GM12864 (cell line): ENCODE measurements around the gene HTT.

ENCODE experiments used
- DNase-seq: peaks from one replicate; pipeline ENCODE4 v3.0.0-alpha.2; 2011; ENCODE audit warnings: low read depth
- H3K4me3 ChIP-seq: 2 replicates; pipeline ENCODE4 v1.5.1; 2011; ENCODE audit warnings: mild to moderate bottlenecking, low read depth, low read length, control low read depth
- TF ChIP-seq, protein P1 (sequence below): IDR thresholded peaks from 2 replicates; pipeline ENCODE4 v1.5.1; 2011; ENCODE audit warnings: low read depth, mild to moderate bottlenecking, moderate library complexity, low read length, control low read depth, inconsistent platforms; ENCODE audit errors: missing control alignments

Gene HTT

DNA sequence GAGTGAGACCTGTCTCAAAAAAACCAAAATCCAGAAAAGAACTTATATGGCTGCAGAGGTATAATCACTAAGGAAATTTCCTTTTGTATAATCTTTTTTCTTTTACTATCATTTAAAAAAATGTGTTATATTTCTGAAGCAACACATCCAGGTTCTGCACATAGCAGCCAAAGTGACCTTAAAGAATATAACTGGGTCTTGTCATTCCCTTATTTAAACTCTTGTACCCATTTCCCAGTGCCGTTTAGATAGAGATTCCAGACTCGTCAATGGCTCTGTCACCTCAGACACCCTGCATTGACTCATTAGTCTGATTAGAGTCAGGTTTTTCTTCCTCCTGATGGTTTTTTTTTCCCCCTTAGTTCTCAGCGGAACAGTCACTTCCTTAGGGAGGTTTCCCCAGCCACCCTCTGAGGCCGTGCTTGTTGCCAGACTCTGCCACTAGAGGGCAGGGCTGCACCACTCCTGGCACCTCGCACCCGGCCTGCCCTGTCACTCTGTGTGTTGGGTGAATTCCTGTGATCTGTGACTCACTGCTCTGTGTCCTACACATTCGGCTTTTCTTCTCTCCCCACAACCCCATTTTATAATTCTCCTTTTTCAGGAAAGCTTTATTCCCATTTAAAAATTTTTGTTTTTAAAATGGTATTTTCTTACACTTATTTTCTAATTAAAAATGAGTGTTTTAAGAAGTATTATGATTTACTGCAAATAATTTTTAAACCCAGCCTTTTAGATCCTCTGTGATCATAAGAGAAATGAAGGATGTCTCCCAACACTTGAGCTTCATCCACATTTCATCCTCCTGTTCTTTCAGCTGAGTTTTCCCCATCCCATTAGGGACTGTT, 32.1 kb downstream of the HTT start:
- peak; percentile 51 for DNase-seq
- H3K4me3 ChIP-seq = no peak overlapping the region
- TF ChIP-seq, protein P1, sequence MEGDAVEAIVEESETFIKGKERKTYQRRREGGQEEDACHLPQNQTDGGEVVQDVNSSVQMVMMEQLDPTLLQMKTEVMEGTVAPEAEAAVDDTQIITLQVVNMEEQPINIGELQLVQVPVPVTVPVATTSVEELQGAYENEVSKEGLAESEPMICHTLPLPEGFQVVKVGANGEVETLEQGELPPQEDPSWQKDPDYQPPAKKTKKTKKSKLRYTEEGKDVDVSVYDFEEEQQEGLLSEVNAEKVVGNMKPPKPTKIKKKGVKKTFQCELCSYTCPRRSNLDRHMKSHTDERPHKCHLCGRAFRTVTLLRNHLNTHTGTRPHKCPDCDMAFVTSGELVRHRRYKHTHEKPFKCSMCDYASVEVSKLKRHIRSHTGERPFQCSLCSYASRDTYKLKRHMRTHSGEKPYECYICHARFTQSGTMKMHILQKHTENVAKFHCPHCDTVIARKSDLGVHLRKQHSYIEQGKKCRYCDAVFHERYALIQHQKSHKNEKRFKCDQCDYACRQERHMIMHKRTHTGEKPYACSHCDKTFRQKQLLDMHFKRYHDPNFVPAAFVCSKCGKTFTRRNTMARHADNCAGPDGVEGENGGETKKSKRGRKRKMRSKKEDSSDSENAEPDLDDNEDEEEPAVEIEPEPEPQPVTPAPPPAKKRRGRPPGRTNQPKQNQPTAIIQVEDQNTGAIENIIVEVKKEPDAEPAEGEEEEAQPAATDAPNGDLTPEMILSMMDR = peak; percentile 97

DNA sequence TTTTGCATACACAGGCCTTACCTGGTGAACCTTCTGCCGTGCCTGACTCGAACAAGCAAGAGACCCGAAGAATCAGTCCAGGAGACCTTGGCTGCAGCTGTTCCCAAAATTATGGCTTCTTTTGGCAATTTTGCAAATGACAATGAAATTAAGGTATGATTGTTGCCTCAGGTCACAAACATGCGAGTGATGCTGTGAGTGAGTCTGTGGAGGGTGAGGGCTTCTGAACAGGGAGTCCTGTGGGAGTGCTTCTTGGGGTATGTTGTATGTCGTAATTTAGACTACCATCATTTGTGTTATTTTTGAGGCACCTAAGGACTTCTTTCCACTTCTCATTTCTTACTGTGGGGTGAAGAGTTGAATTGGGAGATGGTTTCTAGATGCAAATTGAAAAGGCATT, 32.8 kb downstream of the HTT start:
- TF ChIP-seq, protein P1 = no peak
- no peak for DNase-seq
- no peak overlapping the region for H3K4me3 ChIP-seq

DNA sequence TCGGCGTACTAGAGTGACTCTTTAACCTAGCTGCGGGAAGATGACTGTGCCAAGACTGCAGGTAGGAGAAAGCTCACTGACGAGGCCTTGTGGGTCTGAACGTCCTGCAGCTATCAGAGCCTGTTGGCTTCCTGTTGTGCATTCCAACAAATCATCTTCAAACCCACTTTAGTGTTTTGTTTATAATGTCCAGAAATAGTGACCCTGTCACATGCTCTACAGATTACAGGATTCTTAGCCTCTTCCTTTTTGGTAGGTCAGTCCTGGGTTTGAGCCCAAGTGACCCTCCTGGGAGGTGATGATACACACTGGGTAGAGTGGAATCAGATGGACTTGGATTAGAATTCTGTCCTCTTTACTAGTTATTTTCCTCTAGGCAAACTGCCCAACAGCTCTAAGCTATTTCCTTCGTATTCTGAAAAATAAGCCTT, 33.2 kb downstream of the HTT start:
- no peak overlapping the region for H3K4me3 ChIP-seq
- TF ChIP-seq, protein P1 = no peak
- DNase-seq = no peak

DNA sequence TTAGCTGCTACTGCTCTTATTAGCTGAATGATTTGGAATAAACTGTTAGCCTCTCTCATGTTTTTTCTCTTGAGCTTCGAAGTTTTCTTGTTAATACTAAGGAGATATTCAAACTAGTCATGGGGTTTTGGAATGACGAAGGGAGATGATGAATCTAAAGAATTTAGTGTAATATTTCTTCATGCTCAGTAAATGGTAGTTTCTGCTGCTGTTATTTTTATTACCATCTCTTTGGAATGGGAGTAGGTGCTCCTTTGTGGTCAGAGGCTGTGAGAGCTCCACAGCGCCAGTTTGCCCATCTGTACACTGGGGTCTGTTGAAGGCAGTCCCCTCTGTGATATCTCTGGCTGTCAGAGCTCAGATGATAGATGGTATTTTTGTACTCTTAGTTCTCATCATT, 33.7 kb downstream of the HTT start:
- H3K4me3 ChIP-seq = no peak overlapping the region
- TF ChIP-seq, protein P1 = no peak
- DNase-seq = no peak

DNA sequence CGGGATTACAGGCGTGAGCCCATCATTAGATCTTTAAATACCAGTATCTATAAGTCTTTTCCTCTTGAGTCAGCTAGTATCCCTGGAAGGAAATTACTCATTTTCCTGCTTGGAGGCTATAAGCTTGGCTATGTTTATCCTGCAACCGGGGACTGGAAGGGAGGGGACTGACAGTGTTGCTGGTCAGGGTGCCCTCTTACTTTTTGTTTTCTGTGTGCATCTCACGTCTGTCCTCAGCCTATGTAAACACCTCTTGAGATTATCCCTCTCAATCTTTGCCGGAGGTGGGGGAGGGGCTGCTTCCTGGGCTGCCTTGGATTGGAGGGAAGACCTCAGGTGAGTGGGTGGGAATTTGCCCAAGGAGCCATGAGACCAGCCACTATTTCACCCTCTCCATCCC, 37.0 kb downstream of the HTT start:
- H3K4me3 ChIP-seq = no peak overlapping the region
- TF ChIP-seq, protein P1 = no peak
- DNase-seq = no peak

DNA sequence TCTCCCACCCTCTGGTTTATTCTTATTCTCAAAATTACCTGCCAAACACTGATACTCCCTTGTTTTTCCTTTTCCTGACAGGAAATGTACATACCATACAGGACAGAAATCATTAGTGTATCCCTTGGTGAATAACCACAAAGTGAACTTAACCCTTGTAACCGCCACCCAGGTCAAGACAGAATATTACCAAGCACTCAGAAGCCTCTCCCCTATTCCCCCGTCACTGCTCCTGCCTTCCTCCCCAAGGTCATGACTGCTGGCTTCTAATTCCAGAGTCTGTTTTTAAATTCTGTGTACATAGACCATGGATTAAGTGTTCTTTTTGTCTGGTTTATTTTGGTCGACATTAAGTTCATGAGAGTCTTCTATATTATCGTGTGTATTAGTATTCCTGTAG, 37.7 kb downstream of the HTT start:
- no peak for DNase-seq
- H3K4me3 ChIP-seq = no peak overlapping the region
- TF ChIP-seq, protein P1 = no peak
